HEK293 (cell line): ENCODE measurements around the gene ELFN1.

Source experiments
- CTCF ChIA-PET: fragments of 350-600 bp; formaldehyde crosslinking; extraction: SDS; loops from one replicate; lab custom pipeline; 2021; ENCODE audit warnings: antibody characterized with exemption; lab: Yijun Ruan, JAX
- POLR2A ChIA-PET: fragments of 300-600 bp; formaldehyde crosslinking; extraction: SDS; loops from one replicate; lab custom pipeline; 2020; ENCODE audit warnings: antibody characterized with exemption, inconsistent platforms; lab: Yijun Ruan, JAX
- H3K27ac ChIP-seq: fragments of 200-500 bp; sonication (Bioruptor generic); 2 replicates; pipeline ENCODE4 v1.5.1; 2014; ENCODE audit warnings: low read depth, low read length, control low read depth, inconsistent platforms; ENCODE audit errors: extremely low read depth
- H3K36me3 ChIP-seq, 2 experiments: fragments of 200-500 bp in 1 of 2; sonication (Bioruptor generic) in 1 of 2; 1 replicate in 1 of 2; 2 replicates in 1 of 2; pipeline ENCODE4 v1.5.1; 2014 to 2017; ENCODE audit warnings: inconsistent platforms in 2 of 2, low read length in 2 of 2; ENCODE audit not compliant: control insufficient read depth in 2 of 2, insufficient read depth in 1 of 2
- H3K4me1 ChIP-seq: fragments of 200-500 bp; sonication (Bioruptor generic); 2 replicates; pipeline ENCODE4 v1.5.1; 2014; ENCODE audit warnings: mild to moderate bottlenecking, low read length, inconsistent platforms; ENCODE audit not compliant: control insufficient read depth, insufficient read depth
- H3K4me3 ChIP-seq: 2 replicates; pipeline ENCODE4 v1.5.1; 2011; ENCODE audit warnings: low read depth, mild to moderate bottlenecking, control low read depth, low read length, moderate library complexity
- H3K9me3 ChIP-seq: fragments of 200-500 bp; sonication (Bioruptor generic); 2 replicates; pipeline ENCODE4 v1.5.1; 2014; ENCODE audit warnings: low read depth, low read length, inconsistent platforms; ENCODE audit not compliant: control insufficient read depth, insufficient read depth
- AEBP2 ChIP-seq: fragments of 450-650 bp; formaldehyde crosslinking; IDR thresholded peaks from 2 replicates; pipeline ENCODE4 v1.5.1; 2016; ENCODE audit warnings: missing biosample characterization, missing genetic modification characterization, borderline replicate concordance
- EGR2 ChIP-seq: fragments of 450-650 bp; formaldehyde crosslinking; IDR thresholded peaks from 2 replicates; pipeline ENCODE4 v1.5.1; 2016; ENCODE audit warnings: low read depth, missing biosample characterization, missing genetic modification characterization
- ZBTB48 ChIP-seq: fragments of 450-650 bp; formaldehyde crosslinking; IDR thresholded peaks from 2 replicates; pipeline ENCODE4 v1.5.1; 2016; ENCODE audit warnings: missing biosample characterization, missing genetic modification characterization
- ZNF146 ChIP-seq: fragments of 450-650 bp; formaldehyde crosslinking; IDR thresholded peaks from 2 replicates; pipeline ENCODE4 v1.5.1; 2016; ENCODE audit warnings: missing biosample characterization, missing genetic modification characterization
- ZNF266 ChIP-seq: fragments of 450-650 bp; formaldehyde crosslinking; IDR thresholded peaks from 2 replicates; pipeline ENCODE4 v1.5.1; 2016; ENCODE audit warnings: missing biosample characterization, missing genetic modification characterization, low read depth
- ZNF37A ChIP-seq: fragments of 450-650 bp; IDR thresholded peaks from 2 replicates; pipeline ENCODE4 v1.5.1; 2018; ENCODE audit warnings: missing biosample characterization, missing genetic modification characterization
- ZNF394 ChIP-seq: fragments of 450-650 bp; formaldehyde crosslinking; IDR thresholded peaks from 2 replicates; pipeline ENCODE4 v1.5.1; 2016; ENCODE audit warnings: missing biosample characterization, missing genetic modification characterization, mild to moderate bottlenecking, moderate library complexity, borderline replicate concordance
- ZNF518A ChIP-seq: fragments of 450-650 bp; formaldehyde crosslinking; conservative IDR thresholded peaks from 2 replicates; pipeline ENCODE4 v1.5.1; 2016; ENCODE audit warnings: low read depth, missing biosample characterization, missing genetic modification characterization
- ZNF521 ChIP-seq: fragments of 450-650 bp; formaldehyde crosslinking; IDR thresholded peaks from 2 replicates; pipeline ENCODE4 v1.5.1; 2017; ENCODE audit warnings: missing biosample characterization, mild to moderate bottlenecking, missing genetic modification characterization
- ZNF555 ChIP-seq: fragments of 450-650 bp; formaldehyde crosslinking; conservative IDR thresholded peaks from 2 replicates; pipeline ENCODE4 v1.5.1; 2017; ENCODE audit warnings: missing biosample characterization, mild to moderate bottlenecking, missing genetic modification characterization, inconsistent platforms
- ZNF624 ChIP-seq: fragments of 450-650 bp; formaldehyde crosslinking; IDR thresholded peaks from 2 replicates; pipeline ENCODE4 v1.5.1; 2017; ENCODE audit warnings: missing biosample characterization, missing genetic modification characterization
- ZNF629 ChIP-seq: fragments of 450-650 bp; formaldehyde crosslinking; IDR thresholded peaks from 2 replicates; pipeline ENCODE4 v1.5.1; 2017; ENCODE audit warnings: missing biosample characterization, missing genetic modification characterization
- ZNF707 ChIP-seq: fragments of 450-650 bp; formaldehyde crosslinking; IDR thresholded peaks from 2 replicates; pipeline ENCODE4 v1.5.1; 2016; ENCODE audit warnings: missing biosample characterization, missing genetic modification characterization
- ZNF785 ChIP-seq: fragments of 450-650 bp; formaldehyde crosslinking; IDR thresholded peaks from 2 replicates; pipeline ENCODE4 v1.5.1; 2016; ENCODE audit warnings: missing biosample characterization, missing genetic modification characterization
- ZNF830 ChIP-seq: fragments of 450-650 bp; IDR thresholded peaks from 2 replicates; pipeline ENCODE4 v1.5.0; 2018; ENCODE audit warnings: missing biosample characterization, missing genetic modification characterization, low read depth, mild to moderate bottlenecking, moderate library complexity
- ZNF837 ChIP-seq: fragments of 450-650 bp; formaldehyde crosslinking; IDR thresholded peaks from 2 replicates; pipeline ENCODE4 v1.5.1; 2016; ENCODE audit warnings: missing biosample characterization, missing genetic modification characterization
- ZSCAN16 ChIP-seq: fragments of 450-650 bp; formaldehyde crosslinking; IDR thresholded peaks from 2 replicates; pipeline ENCODE4 v1.5.1; 2016; ENCODE audit warnings: missing biosample characterization, missing genetic modification characterization
- ZSCAN5A ChIP-seq: fragments of 450-650 bp; formaldehyde crosslinking; IDR thresholded peaks from 2 replicates; pipeline ENCODE4 v1.5.1; 2016; ENCODE audit warnings: missing biosample characterization, missing genetic modification characterization
- TF ChIP-seq, protein P1 (sequence below): fragments of 450-650 bp; formaldehyde crosslinking; IDR thresholded peaks from 2 replicates; pipeline ENCODE4 v1.5.1; 2016; ENCODE audit warnings: missing biosample characterization, missing genetic modification characterization
- TF ChIP-seq, protein P2 (sequence below): sonication (generic); formaldehyde crosslinking; IDR thresholded peaks from 2 replicates; pipeline ENCODE4 v1.8.1; 2022; ENCODE audit warnings: mild to moderate bottlenecking, moderate library complexity, missing genetic modification reagents

Gene ELFN1

DNA sequence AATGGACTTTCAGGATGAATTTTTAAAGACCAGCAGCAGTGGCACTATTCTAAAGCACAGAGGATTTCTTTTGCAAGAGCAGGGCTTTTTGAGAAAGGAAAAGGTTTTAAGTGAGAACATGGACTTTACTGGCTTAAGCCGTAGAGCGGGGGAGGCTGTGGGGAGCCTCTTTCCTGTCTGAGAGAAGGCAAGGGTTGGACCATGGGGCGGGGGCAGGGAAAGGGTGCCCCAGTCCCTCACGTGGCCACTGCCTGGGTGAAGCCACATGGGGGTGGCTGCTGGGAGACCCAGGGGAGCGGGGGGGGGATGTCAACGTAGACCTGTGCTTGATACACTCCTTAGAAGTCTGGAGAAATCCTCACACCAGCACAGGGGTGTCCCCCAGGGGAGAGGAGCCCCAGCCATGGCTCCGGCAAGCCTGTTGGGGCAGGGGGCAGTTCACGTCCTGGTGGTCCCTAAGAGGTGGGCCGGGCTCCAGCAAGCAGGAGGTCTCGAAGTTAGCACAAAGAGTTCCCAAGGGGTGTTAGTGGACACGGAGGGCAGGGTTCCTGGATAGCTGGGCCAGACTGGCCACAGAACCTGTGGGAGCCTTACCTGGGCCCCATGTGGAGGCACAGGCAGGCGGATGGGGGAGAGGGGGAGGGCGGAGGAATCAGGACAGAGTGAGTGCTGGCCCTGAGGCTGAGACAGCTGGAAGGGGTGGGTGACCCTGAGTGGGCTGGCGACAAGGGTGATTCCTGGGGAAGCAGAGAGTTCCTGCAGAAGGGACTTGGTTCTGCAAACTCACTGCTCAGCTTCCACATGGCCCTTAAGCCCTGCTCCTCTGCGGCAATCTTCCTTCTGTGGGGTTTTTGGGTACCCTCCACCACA is 36.9 kb upstream of the ELFN1 start:
- H3K27ac ChIP-seq = no peak overlapping the region
- CTCF ChIA-PET = no interaction called here
- TF ChIP-seq ZNF394 (tag by site-specific recombination) (no peak), EGR2 (tag by site-specific recombination) (0 out of 2 replicates have a peak, but pooled peaks have one; percentile 29), ZNF146 (tag by site-specific recombination) (no peak), ZNF830 (no peak), ZNF37A (tag by site-specific recombination) (no peak), ZNF837 (tag by site-specific recombination) (no peak), ZSCAN5A (tag by site-specific recombination) (no peak), ZNF521 (no peak)

GRCh38 chr7:1635401-1635800 is 34.7 kb upstream of the ELFN1 start:
- H3K9me3 ChIP-seq = no peaks in the 10 kb centered on the region
- H3K36me3 ChIP-seq = no peaks in the 10 kb centered on the region
- CTCF ChIA-PET = no interaction called here
- H3K4me1 ChIP-seq = no peaks in the 10 kb centered on the region
- POLR2A ChIA-PET = no interaction called here
- no peak overlapping the region for H3K4me3 ChIP-seq
- no peak overlapping the region for H3K27ac ChIP-seq
- TF ChIP-seq, protein P1, sequence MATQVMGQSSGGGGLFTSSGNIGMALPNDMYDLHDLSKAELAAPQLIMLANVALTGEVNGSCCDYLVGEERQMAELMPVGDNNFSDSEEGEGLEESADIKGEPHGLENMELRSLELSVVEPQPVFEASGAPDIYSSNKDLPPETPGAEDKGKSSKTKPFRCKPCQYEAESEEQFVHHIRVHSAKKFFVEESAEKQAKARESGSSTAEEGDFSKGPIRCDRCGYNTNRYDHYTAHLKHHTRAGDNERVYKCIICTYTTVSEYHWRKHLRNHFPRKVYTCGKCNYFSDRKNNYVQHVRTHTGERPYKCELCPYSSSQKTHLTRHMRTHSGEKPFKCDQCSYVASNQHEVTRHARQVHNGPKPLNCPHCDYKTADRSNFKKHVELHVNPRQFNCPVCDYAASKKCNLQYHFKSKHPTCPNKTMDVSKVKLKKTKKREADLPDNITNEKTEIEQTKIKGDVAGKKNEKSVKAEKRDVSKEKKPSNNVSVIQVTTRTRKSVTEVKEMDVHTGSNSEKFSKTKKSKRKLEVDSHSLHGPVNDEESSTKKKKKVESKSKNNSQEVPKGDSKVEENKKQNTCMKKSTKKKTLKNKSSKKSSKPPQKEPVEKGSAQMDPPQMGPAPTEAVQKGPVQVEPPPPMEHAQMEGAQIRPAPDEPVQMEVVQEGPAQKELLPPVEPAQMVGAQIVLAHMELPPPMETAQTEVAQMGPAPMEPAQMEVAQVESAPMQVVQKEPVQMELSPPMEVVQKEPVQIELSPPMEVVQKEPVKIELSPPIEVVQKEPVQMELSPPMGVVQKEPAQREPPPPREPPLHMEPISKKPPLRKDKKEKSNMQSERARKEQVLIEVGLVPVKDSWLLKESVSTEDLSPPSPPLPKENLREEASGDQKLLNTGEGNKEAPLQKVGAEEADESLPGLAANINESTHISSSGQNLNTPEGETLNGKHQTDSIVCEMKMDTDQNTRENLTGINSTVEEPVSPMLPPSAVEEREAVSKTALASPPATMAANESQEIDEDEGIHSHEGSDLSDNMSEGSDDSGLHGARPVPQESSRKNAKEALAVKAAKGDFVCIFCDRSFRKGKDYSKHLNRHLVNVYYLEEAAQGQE = no peak
- TF ChIP-seq ZNF785 (tag by site-specific recombination) (no peak), AEBP2 (tag by site-specific recombination) (no peak), ZNF266 (tag by site-specific recombination) (no peak), ZSCAN5A (tag by site-specific recombination) (no peak), ZNF629 (tag by site-specific recombination) (no peak), ZNF518A (no peak), ZNF624 (no peak), ZBTB48 (tag by site-specific recombination) (no peak), ZNF555 (no peak), ZSCAN16 (tag by site-specific recombination) (no peak), ZNF707 (tag by site-specific recombination) (no peak)
- TF ChIP-seq, protein P2, sequence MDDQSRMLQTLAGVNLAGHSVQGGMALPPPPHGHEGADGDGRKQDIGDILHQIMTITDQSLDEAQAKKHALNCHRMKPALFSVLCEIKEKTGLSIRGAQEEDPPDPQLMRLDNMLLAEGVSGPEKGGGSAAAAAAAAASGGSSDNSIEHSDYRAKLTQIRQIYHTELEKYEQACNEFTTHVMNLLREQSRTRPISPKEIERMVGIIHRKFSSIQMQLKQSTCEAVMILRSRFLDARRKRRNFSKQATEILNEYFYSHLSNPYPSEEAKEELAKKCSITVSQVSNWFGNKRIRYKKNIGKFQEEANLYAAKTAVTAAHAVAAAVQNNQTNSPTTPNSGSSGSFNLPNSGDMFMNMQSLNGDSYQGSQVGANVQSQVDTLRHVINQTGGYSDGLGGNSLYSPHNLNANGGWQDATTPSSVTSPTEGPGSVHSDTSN (CRISPR knock-in tag) = no peak

More for the DNA sequence above, 36.9 kb upstream of the ELFN1 start:
- Histone ChIP-seq H3K9me3 (no peaks in the 10 kb centered on the region), H3K4me1 (no peaks in the 10 kb centered on the region), H3K36me3 (no peaks in the 10 kb centered on the region), H3K4me3 (no peak overlapping the region)
- POLR2A ChIA-PET = no interaction called here
